Measurements from ENCODE around the gene UBE2Z.

UBE2Z gene

GRCh38 chr17:48944515-48945260 is 36.5 kb downstream of the UBE2Z start, which contains the start of gene SNF8:
TSS of gene SNF8 (minus strand) at chr17:48944842. CDS start at chr17:48944734, 108 bp downstream.
- no peak; the same call in 1 of the 2 replicates for TF ChIP-seq EP300 (IDR thresholded peaks at IDR 0.05; ENCODE audit: borderline replicate concordance)
- TF ChIP-seq USF1 (IDR thresholded peaks at IDR 0.05): no peak; the same call in 1 of the 2 replicates
- TF ChIP-seq NFIC (IDR thresholded peaks at IDR 0.05): peak; percentile 58
- peak; percentile 77 for TF ChIP-seq TAF1 (IDR thresholded peaks at IDR 0.05; ENCODE audit: low read depth)
- peak; percentile 19; the same call in 1 of the 2 replicates for TF ChIP-seq EGR1 (IDR thresholded peaks at IDR 0.05)
- peak; percentile 98 for TF ChIP-seq MAX (IDR thresholded peaks at IDR 0.05)
- TF ChIP-seq CEBPB (IDR thresholded peaks at IDR 0.05): no peak
- peak; percentile 40; the same call in 1 of the 2 replicates for TF ChIP-seq TCF12 (IDR thresholded peaks at IDR 0.05; ENCODE audit: low read depth)
- no peak for TF ChIP-seq TEAD4 (IDR thresholded peaks at IDR 0.05)
- no peak for TF ChIP-seq REST (IDR thresholded peaks at IDR 0.05; ENCODE audit: low read depth)
- no peak for TF ChIP-seq ZBTB7A (IDR thresholded peaks at IDR 0.05; ENCODE audit: low read depth)
- no peak for TF ChIP-seq RAD21 (IDR thresholded peaks at IDR 0.05; ENCODE audit: low read depth)
- no peak for TF ChIP-seq YY1 (IDR thresholded peaks at IDR 0.05; ENCODE audit: low read depth)
- peak; percentile 91 for TF ChIP-seq CREB1 (IDR thresholded peaks at IDR 0.05; ENCODE audit: low read depth)
- no peak for TF ChIP-seq FOXM1 (IDR thresholded peaks at IDR 0.05; ENCODE audit: borderline replicate concordance, low read depth)

- TF ChIP-seq TAF1 (IDR thresholded peaks at IDR 0.05; ENCODE audit: low read depth) (no peak), NFIC (IDR thresholded peaks at IDR 0.05) (no peak), TCF12 (IDR thresholded peaks at IDR 0.05; ENCODE audit: low read depth) (no peak), CEBPB (IDR thresholded peaks at IDR 0.05) (no peak), CREB1 (IDR thresholded peaks at IDR 0.05; ENCODE audit: low read depth) (no peak), USF1 (IDR thresholded peaks at IDR 0.05) (no peak), MAX (IDR thresholded peaks at IDR 0.05) (no peak), YY1 (IDR thresholded peaks at IDR 0.05; ENCODE audit: low read depth) (no peak)
Observed at GRCh38 chr17:48951572-48951971, 43.4 kb downstream of the UBE2Z start.

- TF ChIP-seq CREB1 (IDR thresholded peaks at IDR 0.05; ENCODE audit: low read depth): no peak
- TF ChIP-seq CEBPB (IDR thresholded peaks at IDR 0.05): no peak
- TF ChIP-seq TAF1 (IDR thresholded peaks at IDR 0.05; ENCODE audit: low read depth): no peak
- TF ChIP-seq USF1 (IDR thresholded peaks at IDR 0.05): no peak
- no peak for TF ChIP-seq TCF12 (IDR thresholded peaks at IDR 0.05; ENCODE audit: low read depth)
- no peak for TF ChIP-seq EP300 (IDR thresholded peaks at IDR 0.05; ENCODE audit: borderline replicate concordance)
- TF ChIP-seq YY1 (IDR thresholded peaks at IDR 0.05; ENCODE audit: low read depth): no peak
- TF ChIP-seq REST (IDR thresholded peaks at IDR 0.05; ENCODE audit: low read depth): no peak
- no peak for TF ChIP-seq RAD21 (IDR thresholded peaks at IDR 0.05; ENCODE audit: low read depth)
- no peak for TF ChIP-seq MAX (IDR thresholded peaks at IDR 0.05)
- no peak for TF ChIP-seq FOXM1 (IDR thresholded peaks at IDR 0.05; ENCODE audit: borderline replicate concordance, low read depth)
- TF ChIP-seq TEAD4 (IDR thresholded peaks at IDR 0.05): no peak
- TF ChIP-seq ZBTB7A (IDR thresholded peaks at IDR 0.05; ENCODE audit: low read depth): no peak
- no peak for TF ChIP-seq EGR1 (IDR thresholded peaks at IDR 0.05)
- no peak for TF ChIP-seq NFIC (IDR thresholded peaks at IDR 0.05)
Observed at GRCh38 chr17:48952904-48953303, 44.7 kb downstream of the UBE2Z start.

- TF ChIP-seq REST (IDR thresholded peaks at IDR 0.05; ENCODE audit: low read depth): no peak
- TF ChIP-seq FOXM1 (IDR thresholded peaks at IDR 0.05; ENCODE audit: borderline replicate concordance, low read depth): no peak
- peak; percentile 95 for TF ChIP-seq RAD21 (IDR thresholded peaks at IDR 0.05; ENCODE audit: low read depth)
- no peak for TF ChIP-seq MAX (IDR thresholded peaks at IDR 0.05)
Observed at GRCh38 chr17:48954300-48954755, 46.1 kb downstream of the UBE2Z start.

Data from Ishikawa (cell line).